ENCODE data around the gene ERICH2.

The ERICH2 gene

DNA sequence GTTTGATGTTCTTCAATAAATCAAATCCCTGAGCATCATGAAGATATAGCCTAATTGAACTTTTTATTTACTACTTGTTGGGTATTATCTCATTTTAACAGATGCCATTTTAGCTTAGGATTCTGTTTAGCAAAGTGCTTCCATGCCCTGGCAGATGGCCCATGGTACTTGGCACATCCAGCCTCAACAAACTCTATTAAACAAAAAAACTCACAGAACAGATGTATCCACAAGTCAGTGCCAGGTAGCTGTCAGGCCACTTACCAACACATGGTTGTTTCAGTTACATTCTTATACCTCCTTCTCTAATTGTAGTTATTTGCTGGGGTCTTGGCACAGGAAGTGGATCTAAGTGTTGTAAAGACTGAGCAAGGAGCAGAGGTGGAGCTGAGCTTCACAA, 76.1 kb downstream of the ERICH2 start:
- no peak for DNase-seq

DNA sequence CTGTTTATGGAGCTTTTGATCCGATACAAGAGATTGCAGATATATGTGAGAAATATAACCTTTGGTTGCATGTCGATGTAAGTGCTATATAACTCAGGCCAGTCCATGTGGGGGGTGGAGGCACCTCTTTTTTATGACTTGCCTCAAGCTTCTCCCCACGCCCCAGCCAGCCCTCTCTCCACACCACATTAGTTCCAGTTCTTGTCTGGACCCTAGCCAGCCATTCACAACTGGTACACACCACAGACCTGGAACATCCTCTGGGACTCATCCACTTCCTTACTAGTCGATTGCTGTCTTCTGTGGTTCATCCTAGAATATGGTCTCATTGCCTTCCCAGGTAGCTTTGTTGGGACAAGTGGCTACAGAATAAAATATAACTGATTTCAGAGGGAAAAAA, 77.5 kb downstream of the ERICH2 start:
- DNase-seq = no peak

Measured in effector CD4-positive, alpha-beta T cell (primary cell).